ENCODE data around the gene TCF3.

The TCF3 gene

DNA sequence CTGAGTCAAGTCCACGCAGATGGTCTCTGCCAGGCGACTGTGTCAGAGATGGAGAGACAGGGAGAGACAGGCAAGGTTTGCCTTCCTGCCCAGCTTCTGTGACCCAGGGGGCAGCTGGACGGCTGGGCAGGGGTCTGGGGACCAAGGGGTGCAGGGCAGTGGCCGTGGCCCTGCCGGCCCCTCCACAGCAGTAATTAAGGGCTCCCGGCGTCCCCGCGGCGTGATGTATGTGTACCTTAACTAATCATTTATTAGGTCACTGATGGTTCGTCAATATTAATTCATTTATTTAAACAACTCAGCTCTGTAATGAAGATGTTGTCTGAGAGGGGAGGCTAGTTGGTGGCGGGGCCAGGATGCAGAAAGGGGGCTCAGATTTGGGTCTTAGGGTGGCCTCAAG, 28.6 kb upstream of the TCF3 start:
- Mint-ChIP-seq H3K27me3 (ENCODE audit: low read depth) (peaks cover 89% of the 10 kb centered on the region), H3K27ac (no peak overlapping the region), H3K9me3 (no peaks in the 10 kb centered on the region), H3K4me1 (no peaks in the 10 kb centered on the region), H3K4me3 (no peak overlapping the region), H3K36me3 (ENCODE audit: low read depth) (no peaks in the 10 kb centered on the region)
- TF ChIP-seq, protein P1, sequence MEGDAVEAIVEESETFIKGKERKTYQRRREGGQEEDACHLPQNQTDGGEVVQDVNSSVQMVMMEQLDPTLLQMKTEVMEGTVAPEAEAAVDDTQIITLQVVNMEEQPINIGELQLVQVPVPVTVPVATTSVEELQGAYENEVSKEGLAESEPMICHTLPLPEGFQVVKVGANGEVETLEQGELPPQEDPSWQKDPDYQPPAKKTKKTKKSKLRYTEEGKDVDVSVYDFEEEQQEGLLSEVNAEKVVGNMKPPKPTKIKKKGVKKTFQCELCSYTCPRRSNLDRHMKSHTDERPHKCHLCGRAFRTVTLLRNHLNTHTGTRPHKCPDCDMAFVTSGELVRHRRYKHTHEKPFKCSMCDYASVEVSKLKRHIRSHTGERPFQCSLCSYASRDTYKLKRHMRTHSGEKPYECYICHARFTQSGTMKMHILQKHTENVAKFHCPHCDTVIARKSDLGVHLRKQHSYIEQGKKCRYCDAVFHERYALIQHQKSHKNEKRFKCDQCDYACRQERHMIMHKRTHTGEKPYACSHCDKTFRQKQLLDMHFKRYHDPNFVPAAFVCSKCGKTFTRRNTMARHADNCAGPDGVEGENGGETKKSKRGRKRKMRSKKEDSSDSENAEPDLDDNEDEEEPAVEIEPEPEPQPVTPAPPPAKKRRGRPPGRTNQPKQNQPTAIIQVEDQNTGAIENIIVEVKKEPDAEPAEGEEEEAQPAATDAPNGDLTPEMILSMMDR (IDR thresholded peaks at IDR 0.05; ENCODE audit: unreplicated experiment in 3 of 3): no peak

DNA sequence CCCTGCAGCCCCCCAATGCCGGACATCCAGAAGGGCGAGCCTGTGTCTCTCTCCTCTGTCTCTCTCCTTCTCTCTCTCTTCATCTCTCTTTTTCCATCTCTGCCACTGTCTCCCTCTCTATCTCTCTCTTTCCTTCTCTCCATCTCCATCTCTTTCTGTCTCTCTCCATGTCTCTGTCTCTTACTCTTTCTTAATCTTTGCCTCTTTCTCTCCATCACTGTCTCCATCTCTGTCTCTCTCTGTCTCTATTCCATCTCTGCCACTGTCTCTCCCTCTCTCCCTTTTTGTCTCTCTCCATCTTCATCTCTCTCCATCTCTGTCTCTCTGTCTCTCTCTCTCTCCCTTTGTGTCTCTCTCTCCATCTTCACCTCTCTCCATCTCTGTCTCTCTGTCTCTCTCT, 25.7 kb upstream of the TCF3 start:
- TF ChIP-seq, protein P1 (IDR thresholded peaks at IDR 0.05; ENCODE audit: unreplicated experiment in 3 of 3): no peak
- Mint-ChIP-seq H3K27ac (no peak overlapping the region), H3K4me3 (no peak overlapping the region), H3K4me1 (no peaks in the 10 kb centered on the region), H3K27me3 (ENCODE audit: low read depth) (peaks cover 86% of the 10 kb centered on the region), H3K9me3 (no peaks in the 10 kb centered on the region), H3K36me3 (ENCODE audit: low read depth) (no peaks in the 10 kb centered on the region)

DNA sequence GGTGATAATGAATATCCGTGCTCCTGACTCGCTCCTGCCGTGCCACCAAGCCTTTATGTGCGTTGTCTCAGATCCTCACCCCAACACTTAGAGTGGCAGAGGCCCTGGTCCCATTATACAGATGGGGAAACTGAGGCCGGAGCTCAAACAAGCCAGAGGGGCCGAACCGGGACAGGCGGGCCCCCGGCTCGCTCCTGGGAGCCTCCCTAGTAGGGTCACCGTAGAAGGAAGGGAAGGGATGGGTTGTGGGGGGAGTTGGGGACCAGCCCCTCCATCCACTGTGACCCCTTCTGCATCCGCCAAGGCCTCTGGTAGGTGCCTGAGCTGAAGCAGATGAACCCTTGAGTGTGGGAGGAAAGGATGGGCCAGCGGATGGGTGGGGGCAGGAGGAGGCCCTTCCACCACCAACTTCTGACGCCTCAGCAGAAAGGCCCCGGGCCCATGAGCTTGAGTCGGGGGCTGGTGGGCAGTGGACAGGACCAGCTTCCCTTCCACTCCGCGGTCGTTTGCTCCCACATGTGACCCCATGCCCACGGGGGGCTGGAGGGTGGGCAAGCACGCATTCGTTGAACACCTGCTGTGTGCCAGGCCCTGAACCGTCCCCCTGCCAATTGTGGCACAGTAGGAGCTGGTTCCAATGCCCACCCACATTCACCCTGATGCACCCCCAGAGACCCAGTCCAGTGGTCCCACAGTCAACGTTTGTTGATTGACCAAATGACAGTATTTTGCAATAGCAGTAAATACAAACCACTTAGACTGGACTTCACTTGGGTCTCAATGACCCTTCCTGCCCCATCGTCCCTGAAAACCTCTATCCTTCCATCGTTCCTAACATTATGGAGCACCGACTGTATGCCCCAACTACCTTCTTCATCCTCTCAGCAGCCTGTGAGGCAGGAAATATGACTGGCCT, 24.2 kb upstream of the TCF3 start:
- Mint-ChIP-seq H3K27me3 (ENCODE audit: low read depth) (peaks cover 83% of the 10 kb centered on the region), H3K4me1 (no peaks in the 10 kb centered on the region), H3K36me3 (ENCODE audit: low read depth) (no peaks in the 10 kb centered on the region), H3K9me3 (no peaks in the 10 kb centered on the region), H3K27ac (no peak overlapping the region), H3K4me3 (no peak overlapping the region)
- TF ChIP-seq, protein P1 (IDR thresholded peaks at IDR 0.05; ENCODE audit: unreplicated experiment in 3 of 3): no peak

DNA sequence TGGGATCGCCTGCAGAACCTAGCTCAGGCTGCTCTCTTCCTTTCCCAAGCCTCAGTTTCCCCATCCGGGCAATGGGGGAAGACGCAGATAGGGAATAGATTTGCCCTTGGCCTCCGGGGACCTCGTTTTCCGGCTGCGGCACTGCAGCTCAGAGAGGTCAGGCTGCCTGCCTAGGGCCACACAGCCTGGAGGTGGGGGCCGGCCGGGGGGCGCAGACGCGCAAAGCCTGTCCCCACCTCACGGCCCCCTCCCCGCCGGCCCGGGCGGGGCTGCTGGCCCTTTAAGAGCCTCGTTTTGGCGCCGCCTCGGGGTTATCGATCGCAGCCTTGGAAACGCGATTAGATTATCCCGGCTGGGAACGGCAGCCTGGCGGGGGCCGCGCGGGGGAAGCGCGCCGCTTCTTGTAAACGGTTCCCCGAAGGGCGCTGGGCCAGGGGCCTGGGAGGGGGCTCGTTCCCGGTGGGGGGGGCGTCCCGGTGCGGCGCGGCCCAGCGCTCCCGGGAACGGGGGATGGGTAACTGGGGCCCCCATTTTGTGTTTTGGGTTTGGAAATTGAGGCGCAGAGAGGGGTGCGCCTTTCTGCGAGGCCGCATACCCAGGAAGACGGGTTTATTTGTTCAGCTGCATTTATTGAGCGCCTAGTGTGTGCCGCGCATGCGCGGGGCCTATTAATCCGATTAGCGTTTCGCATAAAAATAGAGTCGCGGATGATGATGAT, 23.4 kb upstream of the TCF3 start:
- TF ChIP-seq, protein P1 (IDR thresholded peaks at IDR 0.05; ENCODE audit: unreplicated experiment in 3 of 3): no peak
- no peaks in the 10 kb centered on the region for H3K36me3 Mint-ChIP-seq (ENCODE audit: low read depth)

DNA sequence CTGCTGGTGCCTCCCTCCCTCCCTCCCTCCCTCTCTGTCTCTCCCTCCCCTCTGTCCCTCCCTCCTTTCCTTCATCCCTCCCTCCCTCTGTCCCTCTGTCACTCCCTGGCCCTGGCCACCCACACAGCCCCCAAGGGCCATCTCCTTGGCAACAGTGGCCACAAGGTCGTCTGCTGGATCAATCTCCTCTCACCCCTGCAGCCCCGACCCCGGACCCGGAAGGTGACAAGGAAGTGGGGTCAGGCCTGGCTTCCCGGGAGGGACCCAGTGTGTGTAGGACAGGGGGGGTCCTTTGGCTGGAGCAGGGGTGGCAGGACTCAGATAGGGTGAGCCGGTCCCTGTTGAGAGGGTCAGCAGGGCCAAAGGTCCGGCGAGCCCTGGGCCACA, 21.9 kb upstream of the TCF3 start:
- TF ChIP-seq, protein P1 (IDR thresholded peaks at IDR 0.05; ENCODE audit: unreplicated experiment in 3 of 3): no peak
- H3K36me3 Mint-ChIP-seq (ENCODE audit: low read depth): no peaks in the 10 kb centered on the region
- peaks cover 87% of the 10 kb centered on the region for H3K27me3 Mint-ChIP-seq (ENCODE audit: low read depth)
- no peaks in the 10 kb centered on the region for H3K4me1 Mint-ChIP-seq
- no peak overlapping the region for H3K27ac Mint-ChIP-seq
- no peak overlapping the region for H3K4me3 Mint-ChIP-seq
- H3K9me3 Mint-ChIP-seq: no peaks in the 10 kb centered on the region

More for the DNA sequence above, 23.4 kb upstream of the TCF3 start:
- Mint-ChIP-seq H3K4me3 (no peak overlapping the region), H3K4me1 (no peaks in the 10 kb centered on the region), H3K27ac (no peak overlapping the region), H3K9me3 (no peaks in the 10 kb centered on the region), H3K27me3 (ENCODE audit: low read depth) (peaks cover 83% of the 10 kb centered on the region)

All from nephron (organoid).